Measurements from ENCODE around the gene EBF3.

EBF3 gene

DNA sequence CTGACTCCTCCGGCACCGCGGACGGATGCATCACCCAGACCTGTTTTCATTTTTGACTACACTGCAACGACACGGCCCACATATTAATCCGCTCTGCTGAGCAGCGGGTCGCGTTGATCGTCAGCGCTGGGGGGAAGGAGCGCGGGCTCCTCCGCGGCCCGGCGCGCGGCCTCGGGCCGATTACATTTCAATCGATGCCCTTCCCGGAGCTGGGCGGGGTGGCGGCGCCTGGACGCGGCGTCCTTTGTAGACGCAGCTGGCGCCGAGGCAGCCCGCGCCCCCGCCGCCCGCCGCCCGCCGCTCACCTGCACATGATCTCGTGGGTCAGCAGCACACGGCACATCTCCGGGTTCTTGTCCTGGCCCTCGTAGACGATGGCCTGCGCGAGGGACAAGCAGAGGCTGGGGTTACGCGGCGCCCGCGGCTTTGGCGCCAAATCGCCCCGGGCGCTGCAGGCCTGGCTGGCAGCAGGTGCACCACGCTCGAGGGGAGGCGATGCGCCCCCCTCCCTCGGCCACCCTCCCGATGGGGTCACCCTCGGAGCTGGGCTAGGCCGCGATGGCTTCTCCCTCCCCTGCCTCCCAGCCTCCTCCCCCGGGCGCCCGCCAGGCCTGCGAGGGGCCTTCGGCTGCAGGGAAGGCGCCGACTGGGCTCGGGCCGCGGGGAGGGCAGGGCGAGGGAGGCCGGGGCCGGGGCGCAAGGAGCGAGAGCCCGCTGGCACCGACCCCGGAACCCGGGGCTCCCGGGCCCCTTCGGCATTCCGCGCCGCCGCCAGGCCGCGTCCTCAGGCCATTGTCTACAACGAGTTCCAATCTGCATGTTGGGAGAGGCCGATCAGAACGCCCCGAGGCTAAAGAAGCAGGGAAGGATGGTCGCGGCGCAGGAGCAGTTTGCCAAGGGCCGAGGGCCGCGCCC is 5.2 kb downstream of the EBF3 start:
- no peak for DNase-seq

DNA sequence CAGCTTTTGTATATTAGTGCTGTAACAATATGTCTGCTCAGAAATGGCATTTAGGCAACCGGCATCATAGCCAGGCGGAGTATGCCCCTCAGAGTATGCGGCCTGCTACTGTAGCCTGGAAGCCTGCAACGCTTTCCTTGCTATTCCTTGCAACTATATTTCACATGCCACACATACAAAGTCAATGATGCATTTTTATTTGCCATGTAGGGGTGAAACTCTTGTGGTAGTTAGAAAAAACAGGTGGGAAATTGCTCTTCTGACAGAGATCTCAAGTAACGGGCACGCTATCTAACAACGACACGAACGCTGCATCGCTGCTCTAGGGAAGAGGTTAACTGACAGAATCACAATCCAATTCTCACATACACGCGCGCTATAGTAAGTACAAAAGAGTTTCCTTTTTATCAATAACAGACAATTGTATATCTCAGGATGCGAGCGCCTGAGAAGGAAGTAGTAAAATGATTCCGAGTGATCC is 5.9 kb downstream of the EBF3 start:
- no peak for DNase-seq

DNA sequence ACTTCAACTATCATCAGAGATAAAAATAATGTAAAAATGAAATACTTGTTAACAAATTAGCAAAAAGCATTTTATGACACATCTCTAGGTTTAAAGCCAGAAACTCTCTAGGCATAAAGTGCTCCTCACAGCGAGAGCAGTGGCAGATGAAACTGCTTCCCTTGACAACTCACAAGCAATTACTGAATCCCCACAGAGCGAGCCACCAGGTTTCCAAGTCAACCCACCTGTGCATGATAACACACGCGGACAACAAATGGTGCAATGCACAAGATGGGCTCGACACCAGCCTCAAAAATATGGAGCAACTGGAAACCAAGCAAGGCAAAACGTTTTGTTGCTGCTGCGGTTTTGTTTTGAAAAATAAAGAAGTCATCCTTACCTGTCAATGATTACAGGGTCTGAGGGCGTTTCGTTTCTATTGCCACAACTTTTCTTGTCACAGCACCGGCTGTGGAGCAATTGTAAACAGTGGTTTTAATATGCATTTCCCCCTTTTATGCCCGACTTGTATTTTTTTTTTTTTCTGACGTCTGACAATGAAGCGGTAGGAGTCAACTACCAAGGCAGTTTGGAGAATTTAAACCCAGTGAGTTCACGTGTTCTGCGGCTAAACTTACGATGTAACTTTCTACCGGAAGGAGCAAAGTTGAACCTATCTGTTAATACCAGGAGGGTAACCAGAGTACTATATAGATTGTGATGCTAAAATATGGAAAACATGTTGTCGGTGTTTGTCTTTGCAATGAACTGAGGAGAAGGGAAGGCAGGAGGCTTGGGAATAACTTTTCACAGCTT is 7.0 kb downstream of the EBF3 start:
- no peak for DNase-seq

- DNase-seq: no peak
Observed at GRCh38 chr10:129956286-129956670, 7.8 kb downstream of the EBF3 start.

- no peak for DNase-seq
Observed at GRCh38 chr10:129955601-129956285, 8.3 kb downstream of the EBF3 start.

DNA sequence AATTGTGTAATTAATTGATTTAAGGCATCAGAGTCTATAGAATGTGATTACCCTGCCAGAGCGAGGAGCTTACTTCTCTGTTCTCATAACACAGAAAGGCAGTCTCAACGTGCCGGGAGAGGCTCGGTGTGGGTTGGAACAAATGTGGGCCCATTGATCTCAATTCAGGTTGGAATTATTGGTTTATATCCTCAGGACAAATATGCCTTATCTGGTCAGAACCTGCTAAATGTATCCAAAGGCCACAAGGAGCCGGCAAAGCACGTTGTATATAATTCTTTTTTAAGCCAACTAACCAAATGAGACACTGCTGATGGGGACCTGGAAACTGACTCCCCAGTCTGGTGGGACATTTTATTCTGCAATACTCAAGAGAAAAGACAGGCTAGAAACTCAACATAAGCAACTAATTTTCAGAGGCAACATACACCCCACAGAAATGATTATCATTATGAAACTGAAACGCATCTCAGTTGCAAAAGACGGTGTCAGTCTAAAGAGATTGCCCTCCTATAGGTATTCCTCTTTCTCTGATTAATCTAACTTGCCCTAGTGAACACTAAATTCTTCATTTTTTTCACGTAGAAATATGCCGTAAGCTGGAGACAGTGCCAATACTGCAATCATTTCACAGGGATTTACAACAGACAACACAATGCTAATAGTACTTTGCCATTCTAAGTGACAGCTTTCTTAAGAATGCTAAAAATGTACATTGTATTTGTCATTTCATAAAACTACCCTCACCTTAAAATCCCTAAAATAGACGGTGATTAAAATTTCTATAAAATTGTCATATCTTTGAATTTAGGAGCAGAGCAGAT is 9.4 kb downstream of the EBF3 start:
- DNase-seq: no peak

- DNase-seq: no peak
Observed at GRCh38 chr10:129953119-129954051, 10.7 kb downstream of the EBF3 start.

DNA sequence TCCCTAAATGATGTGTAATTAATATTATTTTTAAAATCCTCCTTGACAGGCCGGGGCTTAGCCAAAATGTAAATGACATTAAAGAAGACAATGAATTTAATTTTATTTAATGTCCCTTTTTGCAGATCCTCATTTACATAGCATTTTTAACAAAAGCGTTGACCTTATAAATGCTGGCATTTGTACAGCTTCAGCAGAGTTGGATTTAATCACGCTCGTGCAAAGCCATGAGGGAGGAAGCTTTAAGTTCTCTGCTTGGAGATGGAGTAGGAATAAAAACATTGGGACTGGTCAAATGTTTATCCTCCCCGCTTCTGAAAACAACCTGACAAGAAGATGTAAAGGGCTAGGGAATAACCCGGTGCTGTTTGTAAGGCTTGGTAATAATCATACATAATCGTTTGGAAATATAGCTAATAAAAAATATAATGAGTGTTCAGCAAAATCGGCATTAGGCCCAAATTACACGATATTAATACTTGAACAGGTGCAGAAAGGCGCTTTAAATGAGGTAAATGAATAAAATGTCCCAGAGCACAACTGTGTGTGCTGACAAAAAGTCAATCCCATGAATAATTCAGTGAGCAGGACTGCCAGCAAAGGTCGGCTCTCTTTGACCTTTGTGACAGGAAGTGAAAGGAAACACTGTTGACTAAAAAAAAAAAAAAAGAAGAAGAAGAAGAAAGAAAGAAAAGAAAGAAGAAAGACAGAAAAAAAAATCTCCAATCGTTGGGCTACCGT is 11.5 kb downstream of the EBF3 start:
- DNase-seq: no peak

- DNase-seq: no peak
Observed at GRCh38 chr10:129951970-129952265, 12.2 kb downstream of the EBF3 start.

DNA sequence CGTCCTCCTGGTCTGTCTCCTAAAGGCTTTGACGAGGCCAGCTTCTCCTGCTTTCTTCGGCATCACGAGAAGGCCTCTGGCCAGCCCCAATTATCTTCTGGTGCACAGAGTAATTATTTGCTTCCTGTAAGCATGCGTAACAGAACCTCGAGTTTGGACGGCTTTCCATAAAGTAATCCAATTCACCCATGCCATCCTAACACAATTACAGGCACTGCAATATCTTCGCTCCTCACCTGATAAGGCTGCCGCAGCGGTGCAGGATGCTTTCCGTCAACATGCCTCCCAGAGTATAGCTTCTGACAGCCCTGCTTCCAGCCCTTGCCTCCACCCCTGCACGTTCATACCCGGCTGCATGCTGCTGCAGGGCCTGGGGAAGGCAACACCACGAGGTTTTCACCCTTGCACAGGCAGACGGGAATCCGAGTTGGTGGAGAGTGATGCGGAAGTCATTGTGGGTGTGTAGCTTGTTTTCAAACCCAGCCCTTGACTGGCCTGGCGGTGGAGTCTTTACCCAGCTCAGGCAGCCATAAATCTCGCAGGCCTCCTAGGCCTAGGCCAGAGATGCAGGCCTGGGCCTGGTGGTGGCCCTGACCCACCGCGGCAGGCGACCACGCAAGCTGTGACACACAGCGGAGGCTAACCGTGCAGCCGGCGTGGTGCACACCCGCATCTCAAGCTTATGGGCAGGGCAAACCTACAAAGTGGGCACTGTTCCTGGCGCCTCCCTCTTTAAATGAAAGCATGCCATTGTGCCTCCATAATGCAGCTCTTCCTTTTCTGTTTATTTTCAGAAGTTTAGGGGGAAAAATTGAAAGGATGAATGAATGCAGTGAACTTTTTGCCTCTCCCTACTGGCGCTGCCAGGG is 12.7 kb downstream of the EBF3 start:
- no peak for DNase-seq

DNA sequence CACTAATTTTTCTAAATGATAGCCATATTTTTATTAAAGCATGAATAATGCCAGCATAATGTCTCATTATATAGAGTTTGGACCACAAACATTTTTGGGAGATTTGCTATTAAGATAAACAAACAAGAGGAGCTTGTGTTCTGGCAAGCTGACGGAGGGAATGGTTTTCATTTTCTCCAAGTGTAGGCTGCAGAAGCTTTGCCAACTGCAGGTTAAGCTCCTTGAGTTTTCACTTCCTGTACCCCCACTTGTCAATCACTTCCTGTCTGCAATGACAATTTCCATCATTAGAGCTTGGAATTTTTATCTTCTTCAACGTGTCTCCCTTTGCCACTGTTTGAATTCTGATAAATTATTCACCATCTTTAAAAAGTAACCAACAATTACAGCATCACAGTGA is 13.4 kb downstream of the EBF3 start:
- DNase-seq: no peak

- no peak for DNase-seq
Observed at GRCh38 chr10:129949891-129950291, 14.2 kb downstream of the EBF3 start.

GRCh38 chr10:129949411-129949810 is 14.7 kb downstream of the EBF3 start:
- no peak for DNase-seq

DNA sequence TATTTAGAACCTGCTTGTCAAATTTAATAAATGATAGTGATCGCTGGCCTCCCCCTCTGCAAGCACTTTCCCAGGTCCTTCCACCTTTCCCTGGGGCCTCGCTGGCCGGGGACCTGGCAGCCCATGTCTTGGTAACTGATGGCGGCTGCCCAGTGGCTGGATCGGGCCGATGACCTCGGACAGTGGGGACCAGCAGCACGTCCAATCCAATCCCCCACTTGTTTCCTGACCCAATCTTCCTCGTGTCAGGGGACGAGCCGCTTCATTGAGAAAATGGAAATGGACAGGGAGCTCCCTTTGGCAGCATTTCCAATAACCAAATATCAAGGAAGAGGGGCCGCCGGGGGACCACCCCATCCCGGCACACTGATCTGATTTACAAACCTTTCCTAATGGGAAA is 17.2 kb downstream of the EBF3 start:
- no peak for DNase-seq

DNA sequence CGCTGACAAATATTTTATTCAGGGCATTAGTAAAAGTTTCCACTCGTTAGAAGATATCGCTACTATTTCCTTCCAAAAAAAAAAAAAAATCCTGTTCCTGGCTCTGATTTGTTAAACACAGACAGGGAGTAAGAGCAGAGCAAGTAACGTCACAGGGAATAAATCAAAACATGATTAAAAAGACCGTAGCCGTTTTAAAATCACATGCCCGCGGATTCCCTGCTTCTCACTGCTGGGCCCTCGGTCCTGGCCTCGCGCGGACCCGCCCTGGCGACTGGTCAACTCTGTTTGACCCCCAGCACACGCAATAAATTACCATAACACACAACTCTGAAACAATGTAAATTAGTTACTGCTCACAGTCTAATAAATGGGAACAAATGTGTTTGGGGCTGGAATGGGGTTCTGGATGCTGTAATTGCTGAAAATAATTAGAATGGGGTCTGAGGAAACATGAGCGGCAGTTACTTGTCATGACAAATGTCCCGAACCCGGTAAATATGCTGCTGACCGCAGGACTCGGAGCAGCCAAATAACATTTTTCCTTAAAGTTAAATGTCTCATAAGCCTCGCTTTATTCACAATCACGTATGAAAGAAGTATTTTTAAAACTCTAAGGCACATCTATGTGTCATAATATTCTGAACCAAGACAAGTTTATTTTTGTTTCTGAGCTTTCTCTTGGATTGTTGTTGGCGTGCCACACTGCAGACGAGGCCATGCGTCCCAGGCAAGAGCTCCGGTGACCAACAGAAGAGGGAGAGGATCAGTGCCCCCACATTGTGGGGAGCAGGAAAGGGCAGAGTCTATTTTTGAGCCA is 17.9 kb downstream of the EBF3 start:
- DNase-seq: no peak

DNA sequence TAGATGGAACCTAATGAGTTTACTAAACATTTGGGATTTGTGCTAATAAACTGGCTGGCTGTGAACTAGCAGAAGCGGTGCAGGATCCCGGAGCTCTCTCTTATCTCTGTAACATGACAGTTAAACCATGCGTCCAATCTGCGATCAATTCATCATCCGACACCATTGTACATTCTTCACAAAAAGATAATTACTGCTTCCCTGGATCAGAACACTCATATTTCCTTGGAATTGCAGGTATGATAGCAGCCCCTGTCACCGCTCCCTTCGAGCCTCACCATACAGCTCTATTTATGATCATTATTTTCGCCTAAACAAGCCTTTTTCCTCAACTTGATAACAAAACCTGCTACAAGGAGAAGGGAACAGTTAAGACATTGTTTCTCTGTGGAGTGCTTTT is 18.5 kb downstream of the EBF3 start:
- DNase-seq: no peak

GRCh38 chr10:129945064-129945463 is 19.0 kb downstream of the EBF3 start:
- no peak for DNase-seq

DNA sequence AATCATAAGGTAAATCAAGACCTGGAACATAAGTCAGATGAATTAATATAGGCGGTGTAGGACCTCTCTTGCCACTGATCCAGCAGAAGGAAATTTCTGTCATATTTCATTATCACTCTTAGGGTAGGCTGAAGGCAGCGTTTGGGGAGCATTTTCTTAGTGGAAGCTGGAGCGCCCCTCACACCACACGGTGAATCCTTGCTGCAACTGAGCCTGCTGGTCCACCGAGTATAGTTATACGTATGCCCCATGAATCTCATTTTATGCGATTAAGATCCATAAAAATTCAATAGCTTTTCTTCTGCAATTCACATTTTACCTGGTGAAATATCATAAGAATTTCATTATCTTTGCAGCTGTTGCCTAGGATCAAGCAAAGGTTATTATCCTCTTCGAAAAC is 19.6 kb downstream of the EBF3 start:
- no peak for DNase-seq
